A549 (cell line): ENCODE data around the gene TSNAXIP1. TPM values are rescaled to one million over a fixed set of nuclear protein-coding genes. Genes with fewer than 3 reads are reported as not detected.
A peak's percentile ranks its signal among the peaks of the same experiment; 100 is the strongest.

Experiments used
- ATAC-seq, 2 experiments: fragments of 200-7000 bp in 1 of 2; fragments of >200 bp in 1 of 2; cut with Nextera tagmentation in 1 of 2; cut with Tn5 transposase in 1 of 2; 3 replicates each; pipeline versions ENCODE4 v1.8.0 to v1.9.1; 2018 to 2020; ENCODE audit warnings: mild to moderate bottlenecking in 1 of 2, moderate library complexity in 1 of 2
- CTCF ChIA-PET: fragments of 300-600 bp; sonication (Branson Sonifier 250); formaldehyde crosslinking; extraction: SDS; loops from one replicate; lab custom pipeline; 2021; ENCODE audit warnings: antibody characterized with exemption, inconsistent platforms; lab: Yijun Ruan, JAX
- POLR2A ChIA-PET: fragments of 350-600 bp; formaldehyde crosslinking; extraction: SDS; loops from one replicate; lab custom pipeline; 2021; ENCODE audit warnings: antibody characterized with exemption, inconsistent platforms; lab: Yijun Ruan, JAX
- DNase-seq, 2 experiments: peaks; one replicate each; pipeline versions ENCODE4 v3.0.0 to v3.0.0-alpha.2; 2011 to 2016; ENCODE audit warnings: low read depth in 1 of 2, low spot score in 1 of 2
- FAIRE-seq: peaks from 2 replicates; lab custom pipeline; 2011; peaks lifted over from hg19 to GRCh38; lab: Jason Lieb, UNC
- H3K27ac ChIP-seq, 2 experiments: fragments of >200 bp; sonication (Bioruptor Twin); formaldehyde crosslinking; 3 replicates each; pipeline ENCODE4 v1.5.1; 2016 to 2017
- H3K4me1 ChIP-seq: fragments of >200 bp; sonication (Bioruptor Twin); formaldehyde crosslinking; 3 replicates; pipeline ENCODE4 v1.6.1; 2016
- H3K4me2 ChIP-seq: fragments of >200 bp; sonication (Bioruptor Twin); formaldehyde crosslinking; 3 replicates; pipeline ENCODE4 v1.6.1; 2016
- H3K4me3 ChIP-seq: fragments of >200 bp; sonication (Bioruptor Twin); formaldehyde crosslinking; 3 replicates; pipeline ENCODE4 v1.5.1; 2016
- H3K9me3 ChIP-seq: fragments of >200 bp; sonication (Bioruptor Twin); formaldehyde crosslinking; 3 replicates; pipeline ENCODE4 v1.6.1; 2016
- CEBPB ChIP-seq, 2 experiments: fragments of >200 bp in 1 of 2; sonication (Bioruptor Twin) in 1 of 2; formaldehyde crosslinking in 1 of 2; IDR thresholded peaks; 2 replicates each; pipeline ENCODE4 v1.6.1; 2012 to 2016
- CTCF ChIP-seq: fragments of >200 bp; sonication (Bioruptor Twin); formaldehyde crosslinking; IDR thresholded peaks from 3 replicates; pipeline ENCODE4 v1.5.1; 2016
- EHMT2 ChIP-seq: fragments of 200-600 bp; sonication (generic); IDR thresholded peaks from 2 replicates; pipeline ENCODE4 v1.6.1; 2016; ENCODE audit warnings: antibody characterized with exemption, low read depth, mild to moderate bottlenecking, moderate library complexity
- ELK1 ChIP-seq: fragments of 150-350 bp; IDR thresholded peaks from 2 replicates; pipeline ENCODE4 v1.6.1; 2014; ENCODE audit warnings: low read depth, mild to moderate bottlenecking, low read length
- FOSL2 ChIP-seq, 2 experiments: fragments of 450-650 bp in 1 of 2; fragments of >200 bp in 1 of 2; sonication (Bioruptor Twin) in 1 of 2; formaldehyde crosslinking; IDR thresholded peaks; 2 replicates each; pipeline versions ENCODE4 v1.5.0 to v1.6.1; 2016 to 2020; ENCODE audit warnings: mild to moderate bottlenecking in 1 of 2, moderate library complexity in 1 of 2
- HDAC2 ChIP-seq: fragments of 200-600 bp; sonication (generic); IDR thresholded peaks from 2 replicates; pipeline ENCODE4 v1.6.1; 2016
- HES2 ChIP-seq: fragments of >200 bp; sonication (Bioruptor Twin); formaldehyde crosslinking; IDR thresholded peaks from 2 replicates; pipeline ENCODE4 v1.6.1; 2016
- HOXA7 ChIP-seq: fragments of 250-450 bp; sonication (Bioruptor Pico); IDR thresholded peaks from 2 replicates; pipeline ENCODE4 v1.5.0; 2020; ENCODE audit warnings: mild to moderate bottlenecking, moderate library complexity
- HOXB13 ChIP-seq: fragments of 250-450 bp; sonication (Bioruptor Pico); IDR thresholded peaks from 2 replicates; pipeline ENCODE4 v1.5.0; 2020; ENCODE audit warnings: low read depth, mild to moderate bottlenecking, moderate library complexity
- KDM5A ChIP-seq: fragments of 200-600 bp; sonication (generic); IDR thresholded peaks from 2 replicates; pipeline ENCODE4 v1.6.1; 2016; ENCODE audit warnings: antibody characterized with exemption, mild to moderate bottlenecking
- MAFK ChIP-seq: fragments of 450-650 bp; IDR thresholded peaks from 2 replicates; pipeline ENCODE4 v1.6.1; 2014; ENCODE audit not compliant: partially characterized antibody
- MYC ChIP-seq: IDR thresholded peaks from 2 replicates; pipeline ENCODE4 v1.6.1; 2012; ENCODE audit warnings: mild to moderate bottlenecking, inconsistent platforms, low read length, improper control_type of control experiment, borderline replicate concordance
- NFE2L2 ChIP-seq: fragments of 150-350 bp; conservative IDR thresholded peaks from 2 replicates; pipeline ENCODE4 v1.6.1; 2014; ENCODE audit warnings: low read length
- PBX3 ChIP-seq: IDR thresholded peaks from 2 replicates; pipeline ENCODE4 v1.6.1; 2012
- PHF8 ChIP-seq: fragments of 200-600 bp; sonication (generic); IDR thresholded peaks from 2 replicates; pipeline ENCODE4 v1.6.1; 2016; ENCODE audit warnings: low read depth, mild to moderate bottlenecking, antibody characterized with exemption, moderate library complexity, borderline replicate concordance
- POLR2AphosphoS2 ChIP-seq: conservative IDR thresholded peaks from 2 replicates; pipeline ENCODE4 v1.6.1; 2012; ENCODE audit warnings: low read length, improper control_type of control experiment, inconsistent platforms
- REST ChIP-seq: fragments of 200-600 bp; sonication (generic); IDR thresholded peaks from 2 replicates; pipeline ENCODE4 v1.6.1; 2016; ENCODE audit warnings: antibody characterized with exemption, mild to moderate bottlenecking, moderate library complexity
- RFX5 ChIP-seq: fragments of 450-650 bp; IDR thresholded peaks from 2 replicates; pipeline ENCODE4 v1.7.1; 2014; ENCODE audit warnings: antibody characterized with exemption, mild to moderate bottlenecking, moderate library complexity
- RNF2 ChIP-seq: fragments of 200-600 bp; sonication (generic); IDR thresholded peaks from 2 replicates; pipeline ENCODE4 v1.6.1; 2016; ENCODE audit warnings: low read depth, mild to moderate bottlenecking, antibody characterized with exemption, moderate library complexity, borderline replicate concordance
- TFCP2L1 ChIP-seq: fragments of 250-450 bp; sonication (Bioruptor Pico); IDR thresholded peaks from 2 replicates; pipeline ENCODE4 v1.5.0; 2021; ENCODE audit warnings: mild to moderate bottlenecking
- TP53 ChIP-seq: fragments of 250-450 bp; sonication (Bioruptor Pico); IDR thresholded peaks from 2 replicates; pipeline ENCODE4 v1.5.0; 2021; ENCODE audit warnings: mild to moderate bottlenecking, moderate library complexity
- WGBS: methylation state at CpG from one replicate; pipeline ENCODE4 v1.1.6; 2017; ENCODE audit errors: missing lambda C conversion rate; 5-methylcytosine and 5-hydroxymethylcytosine counted together
- polyA plus RNA-seq, 4 experiments: library from polyadenylated mRNA; depleted of rRNA in 3 of 4; stranded (reverse); fragments of >200 nt; fragmentation: RNase III in 1 of 4; extraction: RNeasy Plus Mini Kit Qiagen cat#74134 plus additional on column Dnase treatment in 1 of 4; gene quantifications; 2 replicates in 3 of 4; 3 replicates in 1 of 4; pipeline ENCODE4 v1.2.3, GENCODE V29; 2011 to 2017

TSNAXIP1 gene
- polyA plus RNA-seq, 2 of the 4 experiments (the other 2 are of a cell fraction): 0.68 to 1.1 TPM

GRCh38 chr16:67774457-67774853 is 32.2 kb upstream of the TSNAXIP1 start:
- POLR2A ChIA-PET: no interaction called here
- no peaks in the 10 kb centered on the region for H3K9me3 ChIP-seq
- no peak overlapping the region for H3K4me3 ChIP-seq
- DNase-seq (no peak), ATAC-seq (no peak), FAIRE-seq (no peak)
- no peak overlapping the region for H3K4me2 ChIP-seq
- TF ChIP-seq FOSL2 (IDR thresholded peaks at IDR 0.05) (no peak), FOSL2 (CRISPR knock-in tag; IDR thresholded peaks at IDR 0.05) (no peak), TP53 (no peak), TFCP2L1 (CRISPR knock-in tag) (no peak), RFX5 (no peak), EHMT2 (no peak), POLR2AphosphoS2 (no peak), PHF8 (no peak), RNF2 (no peak), CTCF (no peak), MAFK (no peak), KDM5A (no peak), PBX3 (no peak), ELK1 (no peak), REST (no peak), HOXA7 (CRISPR knock-in tag) (no peak), NFE2L2 (no peak), HDAC2 (no peak), HOXB13 (CRISPR knock-in tag) (no peak), HES2 (no peak)
- no peak overlapping the region for H3K27ac ChIP-seq
- CTCF ChIA-PET: interaction anchor here (0.6 to 1.6 kb wide), 5 partner anchors 22 to 120 kb away, joined by 3 to 7 read pairs (median 5); no protein-coding TSS in a partner anchor
- H3K4me1 ChIP-seq: no peaks in the 10 kb centered on the region; the same call in 2 of the 3 replicates
- WGBS: 85% methylated on average over 3 of the region's 3 CpGs

- TF ChIP-seq PHF8: no peak
- no peak for TF ChIP-seq PBX3
- TF ChIP-seq MYC: no peak
- TF ChIP-seq CEBPB (IDR thresholded peaks at IDR 0.05): 0 out of 4 replicates have a peak, but pooled peaks of 1 of the 2 experiments have one; percentile 6
- no peak overlapping the region for H3K27ac ChIP-seq
- peaks cover 8% of the 10 kb centered on the region; the same call in 1 of the 3 replicates for H3K4me1 ChIP-seq
- no peak for DNase-seq
- ChIA-PET CTCF (interaction anchor here (0.6 to 1.6 kb wide), 4 partner anchors 21 to 455 kb away, joined by 3 to 7 read pairs (median 4); no protein-coding TSS in a partner anchor), POLR2A (no interaction called here)
- 93% methylated on average over 6 of the region's 6 CpGs for WGBS
- no peaks in the 10 kb centered on the region for H3K9me3 ChIP-seq
- H3K4me3 ChIP-seq: no peak overlapping the region
- no peak overlapping the region for H3K4me2 ChIP-seq
- ATAC-seq: no peak
- FAIRE-seq: no peak
These were observed 31.4 kb upstream of the TSNAXIP1 start for GRCh38 chr16:67775273-67775672.
